Activated naive CD4-positive, alpha-beta T cell treated with anti-CD3 and anti-CD28 coated beads, Interleukin-2, amount 10 ng/mL, durations not matched to agents 7 days and 5 days (primary cell): Measurements from ENCODE around the gene H6PD.
A peak's percentile ranks its signal among the peaks of the same experiment; 100 is the strongest.
"Not testable (repeated sequence)": the region's sequence is repeated elsewhere in the genome, so short reads cannot be mapped to it uniquely, and the experiment has no call there.

ENCODE experiments used
- CTCF ChIA-PET: fragments of 350-600 bp; sonication (Branson Sonifier 250); formaldehyde crosslinking; loops from one replicate; lab custom pipeline; 2021; ENCODE audit warnings: antibody characterized with exemption; lab: Charles Lee
- DNase-seq: peaks from one replicate; pipeline ENCODE4 v3.0.0-alpha.2; 2020
- H3K27ac Mint-ChIP-seq: one replicate; pipeline ENCODE4 v1.8.0; 2021; ENCODE audit warnings: mild to moderate bottlenecking, moderate library complexity, mixed read lengths
- H3K27me3 Mint-ChIP-seq: one replicate; pipeline ENCODE4 v1.8.0; 2021; ENCODE audit warnings: mild to moderate bottlenecking, mixed read lengths
- H3K36me3 Mint-ChIP-seq: one replicate; pipeline ENCODE4 v1.8.0; 2021; ENCODE audit warnings: mixed read lengths
- H3K4me1 Mint-ChIP-seq: one replicate; pipeline ENCODE4 v1.8.0; 2021; ENCODE audit warnings: mixed read lengths
- H3K4me3 Mint-ChIP-seq: one replicate; pipeline ENCODE4 v1.8.0; 2021; ENCODE audit warnings: mild to moderate bottlenecking, moderate library complexity, mixed read lengths
- H3K9me3 Mint-ChIP-seq: one replicate; pipeline ENCODE4 v1.8.0; 2021; ENCODE audit warnings: mixed read lengths

H6PD gene

GRCh38 chr1:9291914-9292360, 57.4 kb downstream of the H6PD start:
- CTCF ChIA-PET = interaction anchor here (0.7 to 4.1 kb wide), 7 partner anchors 8 to 282 kb away, joined by 3 to 122 read pairs (median 3); no protein-coding TSS in a partner anchor
- Mint-ChIP-seq H3K27ac (no peak overlapping the region), H3K36me3 (peaks cover 5% of the 10 kb centered on the region), H3K9me3 (peaks cover 17% of the 10 kb centered on the region), H3K4me3 (peak overlapping the region; percentile 62), H3K27me3 (peaks cover 27% of the 10 kb centered on the region), H3K4me1 (peaks cover 12% of the 10 kb centered on the region)
- DNase-seq = no peak

GRCh38 chr1:9292361-9293240, 58.0 kb downstream of the H6PD start, which contains the start of gene SPSB1:
Gene SPSB1 (plus strand): TSS chr1:9292894. CDS start chr1:9355892, 62,998 bp downstream.
- peak within 1 kb of the TSS; percentile 62 for H3K4me3 Mint-ChIP-seq
- peaks cover 5% of the 10 kb centered on the region for H3K36me3 Mint-ChIP-seq
- H3K27me3 Mint-ChIP-seq = peaks cover 22% of the 10 kb centered on the region
- CTCF ChIA-PET = interaction anchor here (1.1 to 4.1 kb wide), 4 partner anchors 11 to 198 kb away, joined by 3 to 122 read pairs (median 4); no protein-coding TSS in a partner anchor
- H3K9me3 Mint-ChIP-seq = peaks cover 11% of the 10 kb centered on the region
- H3K27ac Mint-ChIP-seq = no peak within 1 kb of the TSS
- H3K4me1 Mint-ChIP-seq = peaks cover 12% of the 10 kb centered on the region
- DNase-seq = peak; percentile 76

- Mint-ChIP-seq H3K36me3 (peaks cover 2% of the 10 kb centered on the region), H3K4me1 (peaks cover 12% of the 10 kb centered on the region), H3K27ac (no peak overlapping the region), H3K27me3 (peaks cover 17% of the 10 kb centered on the region), H3K9me3 (peaks cover 8% of the 10 kb centered on the region), H3K4me3 (no peak overlapping the region)
- no peak for DNase-seq
- CTCF ChIA-PET = no interaction called here
These were observed 58.6 kb downstream of the H6PD start for GRCh38 chr1:9293241-9293532.

- no peak overlapping the region for H3K4me3 Mint-ChIP-seq
- no peak overlapping the region for H3K27ac Mint-ChIP-seq
- peaks cover 16% of the 10 kb centered on the region for H3K27me3 Mint-ChIP-seq
- DNase-seq = peak; percentile 66
- peaks cover 12% of the 10 kb centered on the region for H3K4me1 Mint-ChIP-seq
- H3K36me3 Mint-ChIP-seq = peaks cover 2% of the 10 kb centered on the region
- H3K9me3 Mint-ChIP-seq = peaks cover 4% of the 10 kb centered on the region
- CTCF ChIA-PET = no interaction called here
These were observed 59.2 kb downstream of the H6PD start for GRCh38 chr1:9293533-9294404.

- CTCF ChIA-PET = interaction anchor here (0.8 to 1.1 kb wide), 3 partner anchors 10 to 166 kb away, joined by 4 to 6 read pairs (median 5); no protein-coding TSS in a partner anchor
- H3K4me1 Mint-ChIP-seq = peaks cover 10% of the 10 kb centered on the region
- peaks cover 16% of the 10 kb centered on the region for H3K27me3 Mint-ChIP-seq
- no peaks in the 10 kb centered on the region for H3K9me3 Mint-ChIP-seq
- H3K36me3 Mint-ChIP-seq = no peaks in the 10 kb centered on the region
- DNase-seq = no peak
- no peak overlapping the region for H3K4me3 Mint-ChIP-seq
- no peak overlapping the region for H3K27ac Mint-ChIP-seq
These were observed 59.8 kb downstream of the H6PD start for GRCh38 chr1:9294405-9294773.

GRCh38 chr1:9294910-9295636, 60.5 kb downstream of the H6PD start:
- CTCF ChIA-PET = interaction anchor here (0.8 to 1.4 kb wide), 5 partner anchors 9 to 165 kb away, joined by 3 to 6 read pairs (median 5); no protein-coding TSS in a partner anchor
- H3K36me3 Mint-ChIP-seq = no peaks in the 10 kb centered on the region
- H3K27ac Mint-ChIP-seq = no peak overlapping the region
- H3K4me3 Mint-ChIP-seq = no peak overlapping the region
- H3K4me1 Mint-ChIP-seq = peaks cover 3% of the 10 kb centered on the region
- no peaks in the 10 kb centered on the region for H3K9me3 Mint-ChIP-seq
- peaks cover 16% of the 10 kb centered on the region for H3K27me3 Mint-ChIP-seq
- DNase-seq = peak; percentile 41

- DNase-seq = no peak
- CTCF ChIA-PET = interaction anchor here (1.1 to 2.2 kb wide), 3 partner anchors 14 to 160 kb away, joined by 3 to 5 read pairs (median 5); no protein-coding TSS in a partner anchor
- Mint-ChIP-seq H3K36me3 (no peaks in the 10 kb centered on the region), H3K27ac (no peak overlapping the region), H3K4me1 (peaks cover 8% of the 10 kb centered on the region), H3K4me3 (no peak overlapping the region), H3K27me3 (peaks cover 16% of the 10 kb centered on the region), H3K9me3 (no peaks in the 10 kb centered on the region)
These were observed 61.3 kb downstream of the H6PD start for GRCh38 chr1:9295884-9296283.

GRCh38 chr1:9296850-9297249, 62.3 kb downstream of the H6PD start:
- Mint-ChIP-seq H3K9me3 (no peaks in the 10 kb centered on the region), H3K4me1 (peaks cover 9% of the 10 kb centered on the region), H3K36me3 (no peaks in the 10 kb centered on the region), H3K27ac (no peak overlapping the region), H3K27me3 (peaks cover 9% of the 10 kb centered on the region), H3K4me3 (no peak overlapping the region)
- DNase-seq = no peak
- CTCF ChIA-PET = interaction anchor here (0.7 to 2.2 kb wide), 3 partner anchors 10 to 159 kb away, joined by 3 to 5 read pairs (median 3); no protein-coding TSS in a partner anchor

GRCh38 chr1:9297831-9298230, 63.3 kb downstream of the H6PD start:
- Mint-ChIP-seq H3K27ac (no peak overlapping the region), H3K4me1 (peaks cover 9% of the 10 kb centered on the region), H3K4me3 (no peak overlapping the region), H3K27me3 (no peaks in the 10 kb centered on the region), H3K36me3 (no peaks in the 10 kb centered on the region), H3K9me3 (no peaks in the 10 kb centered on the region)
- DNase-seq = no peak
- CTCF ChIA-PET = interaction anchor here (0.5 to 2.2 kb wide), 4 partner anchors 31 to 158 kb away, joined by 3 to 5 read pairs (median 4); no protein-coding TSS in a partner anchor

GRCh38 chr1:9298282-9298681, 63.7 kb downstream of the H6PD start:
- CTCF ChIA-PET = interaction anchor here (0.5 kb wide), 1 partner anchor 126 kb away, joined by 3 read pairs; no protein-coding TSS in a partner anchor
- no peak for DNase-seq
- H3K4me3 Mint-ChIP-seq = no peak overlapping the region
- H3K27me3 Mint-ChIP-seq = no peaks in the 10 kb centered on the region
- peaks cover 9% of the 10 kb centered on the region for H3K4me1 Mint-ChIP-seq
- H3K27ac Mint-ChIP-seq = no peak overlapping the region
- H3K9me3 Mint-ChIP-seq = no peaks in the 10 kb centered on the region
- no peaks in the 10 kb centered on the region for H3K36me3 Mint-ChIP-seq

GRCh38 chr1:9299571-9300541, 65.3 kb downstream of the H6PD start:
- not testable (repeated sequence) for DNase-seq, H3K4me3 Mint-ChIP-seq, H3K27me3 Mint-ChIP-seq, H3K9me3 Mint-ChIP-seq, H3K27ac Mint-ChIP-seq, H3K36me3 Mint-ChIP-seq, H3K4me1 Mint-ChIP-seq
- CTCF ChIA-PET = interaction anchor here (0.6 to 0.8 kb wide), 3 partner anchors 156 to 273 kb away, joined by 3 read pairs; no protein-coding TSS in a partner anchor

- CTCF ChIA-PET = interaction anchor here (0.8 kb wide), 1 partner anchor 155 kb away, joined by 3 read pairs; no protein-coding TSS in a partner anchor
- Mint-ChIP-seq H3K36me3 (no peaks in the 10 kb centered on the region), H3K9me3 (no peaks in the 10 kb centered on the region), H3K4me3 (no peak overlapping the region), H3K27ac (no peak overlapping the region), H3K27me3 (no peaks in the 10 kb centered on the region), H3K4me1 (peaks cover 9% of the 10 kb centered on the region)
- DNase-seq = no peak
These were observed 66.0 kb downstream of the H6PD start for GRCh38 chr1:9300573-9300972.
